ENCODE measurements around the gene BCAR1. TPM values are rescaled to one million over a fixed set of nuclear protein-coding genes. Genes with fewer than 3 reads are reported as not detected.

BCAR1 gene
- total and polyA plus RNA-seq, 2 of the 13 experiments (the other 11 are each of a cell fraction or from before 2014, with no cell fraction given): 48.1 to 51.7 TPM

- TF ChIP-seq CSRNP2 (CRISPR knock-in tag; conservative IDR thresholded peaks at IDR 0.05; ENCODE audit: low read depth): no peak
- peak; percentile 57; the same call in 1 of the 2 replicates for TF ChIP-seq IRF2 (CRISPR knock-in tag; IDR thresholded peaks at IDR 0.05)
- no peak for TF ChIP-seq SSRP1 (CRISPR knock-in tag; IDR thresholded peaks at IDR 0.05)
- TF ChIP-seq ZBTB7B (CRISPR knock-in tag; IDR thresholded peaks at IDR 0.05): peak; percentile 98
- no peak for TF ChIP-seq MAFF (IDR thresholded peaks at IDR 0.05; ENCODE audit: low read depth, low read length)
- peak; percentile 14 for TF ChIP-seq TEAD3 (CRISPR knock-in tag; optimal IDR thresholded peaks at IDR 0.05; ENCODE audit: borderline replicate concordance)
- peak; percentile 55 for TF ChIP-seq HDAC1 (CRISPR knock-in tag; IDR thresholded peaks at IDR 0.05)
- no peak for TF ChIP-seq DNMT3B (CRISPR knock-in tag; conservative IDR thresholded peaks at IDR 0.05)
- no peak for TF ChIP-seq MAF1 (CRISPR knock-in tag; IDR thresholded peaks at IDR 0.05; ENCODE audit: borderline replicate concordance)
- TF ChIP-seq ZNF576 (CRISPR knock-in tag; IDR thresholded peaks at IDR 0.05): no peak; the same call in 1 of the 2 replicates
- no peak for TF ChIP-seq GMEB2 (CRISPR knock-in tag; IDR thresholded peaks at IDR 0.05; ENCODE audit: low read depth)
- no peak for TF ChIP-seq ZNF839 (CRISPR knock-in tag; IDR thresholded peaks at IDR 0.05; ENCODE audit: borderline replicate concordance)
- TF ChIP-seq KIAA2018 (CRISPR knock-in tag; IDR thresholded peaks at IDR 0.05; ENCODE audit: borderline replicate concordance): no peak
- TF ChIP-seq KMT2A (CRISPR knock-in tag; IDR thresholded peaks at IDR 0.05): no peak
- TF ChIP-seq PHF21A (CRISPR knock-in tag; IDR thresholded peaks at IDR 0.05): peak; percentile 54
- TF ChIP-seq ZNF503 (CRISPR knock-in tag; IDR thresholded peaks at IDR 0.05): no peak; the same call in 1 of the 2 replicates
These were observed 13.1 kb downstream of the BCAR1 start (continued) for GRCh38 chr16:75238132-75238852.

Data from HepG2 (cell line).